ENCODE data around the gene NALF2. TPM values are rescaled to one million over a fixed set of nuclear protein-coding genes. Genes with fewer than 3 reads are reported as not detected.

Gene NALF2
- total RNA-seq (2014; rRNA removed) (not detected in 2 replicates), Bru-seq, nascent RNA (percentile 9 among the genes with signal in this experiment), BruChase-seq, experiment 1, labeled RNA remaining after a 6-hour chase (not detected), BruChase-seq, experiment 2, labeled RNA remaining after a 2-hour chase (percentile 3 among the genes with signal in this experiment)
- long read RNA-seq, partial matches to known transcripts: 0 of 1 reads
- long read RNA-seq, other reads (novel, unspliced or antisense): 1 of 1 reads

DNA sequence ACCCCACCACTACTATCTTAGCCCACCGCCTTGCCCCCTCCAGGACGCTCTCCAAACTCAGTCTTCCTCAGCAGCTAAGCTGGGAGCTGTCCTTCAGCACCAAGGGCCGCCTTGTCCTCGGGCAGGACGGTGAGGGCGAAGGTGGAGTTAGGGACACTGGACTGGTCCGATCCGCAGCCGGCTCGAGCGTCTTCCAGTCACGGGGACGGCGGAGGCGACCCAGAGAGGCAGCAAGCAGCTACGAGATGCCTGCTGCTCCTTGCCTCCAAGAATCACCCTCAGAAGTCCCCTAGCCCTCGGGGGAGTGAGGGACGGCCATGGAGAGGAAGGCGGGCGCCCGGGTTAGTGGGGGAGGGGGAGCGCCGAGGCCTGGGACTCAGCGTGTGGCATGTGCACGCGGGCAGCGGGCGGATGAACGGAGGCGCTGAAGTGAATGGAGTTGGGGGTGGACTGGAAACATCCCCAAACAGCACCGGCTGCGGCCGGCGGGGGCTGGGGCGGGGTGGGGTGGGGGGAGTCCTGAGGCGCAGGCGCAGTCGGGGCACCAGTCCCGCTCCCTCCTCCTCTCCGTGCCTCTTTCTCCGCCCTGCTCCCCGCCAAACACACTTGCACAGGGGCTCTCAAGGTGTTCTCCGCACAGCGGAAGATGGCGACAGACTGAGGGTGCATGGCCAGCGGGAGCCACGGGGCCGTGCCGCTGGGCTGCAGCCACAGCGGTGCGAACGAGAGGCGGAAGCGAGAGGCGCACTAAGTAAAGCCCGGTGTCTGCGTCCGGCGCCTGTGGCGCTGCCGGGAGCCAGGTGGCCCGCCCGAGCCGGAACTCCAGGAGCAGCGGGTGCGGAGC is at the start of gene NALF2:
Gene NALF2 (plus strand): TSS at position 545 of the 844 bp plus-strand sequence. CDS start 957 bp downstream, outside the sequence.
- intact Hi-C loops (cut with micrococcal nuclease): no loop called here
- H3K27ac ChIP-seq (ENCODE audit: low read length): no peak within 1 kb of the TSS
- POLR2A ChIA-PET (ENCODE audit: unreplicated experiment): no interaction called here
- peak; percentile 69 for ATAC-seq
- H3K9me3 ChIP-seq (ENCODE audit: low read length): no peaks in the 10 kb centered on the region
- no peaks in the 10 kb centered on the region for H3K79me2 ChIP-seq (ENCODE audit: low read length)
- no peak within 1 kb of the TSS for H3K9ac ChIP-seq (ENCODE audit: low read length)
- no peaks in the 10 kb centered on the region for H4K20me1 ChIP-seq (ENCODE audit: low read length)
- DNase-seq: peak; percentile 50
- no peaks in the 10 kb centered on the region for H3K4me1 ChIP-seq (ENCODE audit: insufficient read depth, low read length)
- H3K27me3 ChIP-seq (ENCODE audit: low read length): peaks cover 24% of the 10 kb centered on the region
- H3F3A ChIP-seq (ENCODE audit: low read length, unreplicated experiment): no peaks in the 10 kb centered on the region
- no peak for TF ChIP-seq EZH2phosphoT487 (IDR thresholded peaks at IDR 0.05; ENCODE audit: borderline replicate concordance, low read length)
- no peak for TF ChIP-seq EZH2 (IDR thresholded peaks at IDR 0.05; ENCODE audit: low read length, unreplicated experiment)
- TF ChIP-seq, protein P1, sequence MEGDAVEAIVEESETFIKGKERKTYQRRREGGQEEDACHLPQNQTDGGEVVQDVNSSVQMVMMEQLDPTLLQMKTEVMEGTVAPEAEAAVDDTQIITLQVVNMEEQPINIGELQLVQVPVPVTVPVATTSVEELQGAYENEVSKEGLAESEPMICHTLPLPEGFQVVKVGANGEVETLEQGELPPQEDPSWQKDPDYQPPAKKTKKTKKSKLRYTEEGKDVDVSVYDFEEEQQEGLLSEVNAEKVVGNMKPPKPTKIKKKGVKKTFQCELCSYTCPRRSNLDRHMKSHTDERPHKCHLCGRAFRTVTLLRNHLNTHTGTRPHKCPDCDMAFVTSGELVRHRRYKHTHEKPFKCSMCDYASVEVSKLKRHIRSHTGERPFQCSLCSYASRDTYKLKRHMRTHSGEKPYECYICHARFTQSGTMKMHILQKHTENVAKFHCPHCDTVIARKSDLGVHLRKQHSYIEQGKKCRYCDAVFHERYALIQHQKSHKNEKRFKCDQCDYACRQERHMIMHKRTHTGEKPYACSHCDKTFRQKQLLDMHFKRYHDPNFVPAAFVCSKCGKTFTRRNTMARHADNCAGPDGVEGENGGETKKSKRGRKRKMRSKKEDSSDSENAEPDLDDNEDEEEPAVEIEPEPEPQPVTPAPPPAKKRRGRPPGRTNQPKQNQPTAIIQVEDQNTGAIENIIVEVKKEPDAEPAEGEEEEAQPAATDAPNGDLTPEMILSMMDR (conservative IDR thresholded peaks at IDR 0.05; ENCODE audit: low read depth, low read length): no peak
- CTCF ChIA-PET: no interaction called here
- no peaks in the 10 kb centered on the region for H3K36me3 ChIP-seq (ENCODE audit: low read depth, low read length)
- no peak within 1 kb of the TSS for H2AFZ ChIP-seq (ENCODE audit: low read length)
- BruUV-seq (replicated peaks): no TSS peak
- H3K9me2 ChIP-seq (replicated peaks; ENCODE audit: low read length): no peaks in the 10 kb centered on the region
- H3K4me3 ChIP-seq (ENCODE audit: low read length): no peak within 1 kb of the TSS
- H3K4me2 ChIP-seq (ENCODE audit: low read length): 0 out of 2 replicates have a peak within 1 kb of the TSS, but pooled peaks have one; percentile 44

DNA sequence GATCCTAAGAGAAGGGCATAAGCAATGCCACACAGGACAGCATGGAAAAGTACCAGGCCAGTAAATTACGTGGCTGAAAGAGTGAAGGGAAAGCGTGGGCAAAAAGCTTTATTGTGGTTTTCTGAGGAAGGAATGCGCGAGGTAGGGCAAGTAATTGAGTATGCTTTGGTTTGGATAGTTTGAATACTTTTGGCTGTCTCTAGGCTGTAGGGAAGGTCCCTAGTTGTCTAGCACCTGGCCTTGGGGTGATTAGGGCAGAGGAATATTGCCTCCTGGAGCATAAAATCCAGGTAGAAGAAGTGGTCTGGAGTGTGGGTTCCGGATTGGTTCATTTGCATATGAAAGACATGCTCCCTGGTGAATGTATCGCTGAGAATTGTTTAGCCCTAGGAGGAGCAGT is 46.4 kb upstream of the NALF2 start:
- H3K27ac ChIP-seq (ENCODE audit: low read length): no peak overlapping the region
- DNase-seq (no peak), ATAC-seq (no peak)
- BruUV-seq (replicated peaks): no TSS peak
- TF ChIP-seq EZH2phosphoT487 (IDR thresholded peaks at IDR 0.05; ENCODE audit: borderline replicate concordance, low read length): no peak
- TF ChIP-seq, protein P1 (conservative IDR thresholded peaks at IDR 0.05; ENCODE audit: low read depth, low read length): no peak
- no peak for TF ChIP-seq EZH2 (IDR thresholded peaks at IDR 0.05; ENCODE audit: low read length, unreplicated experiment)
- H3K36me3 ChIP-seq (ENCODE audit: low read depth, low read length): no peaks in the 10 kb centered on the region
- H3K9ac ChIP-seq (ENCODE audit: low read length): no peak overlapping the region
- H2AFZ ChIP-seq (ENCODE audit: low read length): no peak overlapping the region
- intact Hi-C loops (cut with micrococcal nuclease): no loop called here
- no peaks in the 10 kb centered on the region for H3K27me3 ChIP-seq (ENCODE audit: low read length)
- no peaks in the 10 kb centered on the region for H3K79me2 ChIP-seq (ENCODE audit: low read length)
- CTCF ChIA-PET: no interaction called here
- POLR2A ChIA-PET (ENCODE audit: unreplicated experiment): no interaction called here
- no peaks in the 10 kb centered on the region for H3K9me3 ChIP-seq (ENCODE audit: low read length)
- no peaks in the 10 kb centered on the region for H3K9me2 ChIP-seq (replicated peaks; ENCODE audit: low read length)
- no peaks in the 10 kb centered on the region for H3F3A ChIP-seq (ENCODE audit: low read length, unreplicated experiment)
- no peak overlapping the region for H3K4me3 ChIP-seq (ENCODE audit: low read length)
- no peak overlapping the region for H3K4me2 ChIP-seq (ENCODE audit: low read length)
- no peaks in the 10 kb centered on the region for H3K4me1 ChIP-seq (ENCODE audit: insufficient read depth, low read length)
- H4K20me1 ChIP-seq (ENCODE audit: low read length): no peaks in the 10 kb centered on the region

DNA sequence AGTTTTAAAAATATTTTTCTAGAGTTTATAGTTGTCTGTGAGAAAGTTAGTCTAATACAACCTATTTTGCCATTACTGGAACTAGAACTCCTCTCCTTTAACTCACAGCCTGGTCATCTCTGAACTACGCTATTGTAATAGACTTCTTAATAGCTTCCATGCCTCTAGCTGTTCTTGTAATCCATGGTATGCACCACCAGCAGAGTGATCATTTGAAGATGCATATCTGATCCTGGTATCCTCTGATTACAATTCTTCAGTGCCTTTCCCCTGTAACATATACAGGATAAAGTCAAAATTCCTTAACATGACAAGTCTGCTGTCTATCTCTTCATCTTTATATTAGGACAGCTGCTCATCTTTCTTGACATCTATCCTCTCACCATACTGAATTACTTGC is 37.6 kb upstream of the NALF2 start:
- DNase-seq (no peak), ATAC-seq (no peak)
- CTCF ChIA-PET: no interaction called here
- TF ChIP-seq, protein P1 (conservative IDR thresholded peaks at IDR 0.05; ENCODE audit: low read depth, low read length): no peak
- TF ChIP-seq EZH2 (IDR thresholded peaks at IDR 0.05; ENCODE audit: low read length, unreplicated experiment) (no peak), EZH2phosphoT487 (IDR thresholded peaks at IDR 0.05; ENCODE audit: borderline replicate concordance, low read length) (no peak)
- Histone ChIP-seq H2AFZ (ENCODE audit: low read length) (no peak overlapping the region), H3K4me2 (ENCODE audit: low read length) (no peak overlapping the region), H3K9me3 (ENCODE audit: low read length) (no peaks in the 10 kb centered on the region), H4K20me1 (ENCODE audit: low read length) (no peaks in the 10 kb centered on the region), H3F3A (ENCODE audit: low read length, unreplicated experiment) (no peaks in the 10 kb centered on the region), H3K4me3 (ENCODE audit: low read length) (no peak overlapping the region), H3K9ac (ENCODE audit: low read length) (no peak overlapping the region), H3K9me2 (replicated peaks; ENCODE audit: low read length) (no peaks in the 10 kb centered on the region), H3K27me3 (ENCODE audit: low read length) (no peaks in the 10 kb centered on the region), H3K4me1 (ENCODE audit: insufficient read depth, low read length) (no peaks in the 10 kb centered on the region), H3K36me3 (ENCODE audit: low read depth, low read length) (no peaks in the 10 kb centered on the region), H3K27ac (ENCODE audit: low read length) (no peak overlapping the region), H3K79me2 (ENCODE audit: low read length) (no peaks in the 10 kb centered on the region)
- POLR2A ChIA-PET (ENCODE audit: unreplicated experiment): no interaction called here
- no TSS peak for BruUV-seq (replicated peaks)
- intact Hi-C loops (cut with micrococcal nuclease): no loop called here

All from PC-3 (cell line).